GM18951 (cell line): ENCODE measurements around the gene ABLIM2.

Experiments
- POLR2A ChIP-seq: IDR thresholded peaks from 4 replicates; pipeline ENCODE4 v1.6.1; 2011; ENCODE audit warnings: mild to moderate bottlenecking; ENCODE audit not compliant: insufficient read length, insufficient read depth; ENCODE audit errors: extremely low read depth
- in situ Hi-C: fragments of 300-500 bp; cut with MboI; formaldehyde crosslinking; loops from one replicate; pipeline ENCODE4 v1.12.0; 2022; ENCODE audit warnings: low sequenced_read_pairs, mixed read lengths, inconsistent platforms; ENCODE audit not compliant: unreplicated experiment

Gene ABLIM2

GRCh38 chr4:8093587-8094274, 64.9 kb downstream of the ABLIM2 start:
- no peak for TF ChIP-seq POLR2A
- in situ Hi-C loops, result no loop called here

DNA sequence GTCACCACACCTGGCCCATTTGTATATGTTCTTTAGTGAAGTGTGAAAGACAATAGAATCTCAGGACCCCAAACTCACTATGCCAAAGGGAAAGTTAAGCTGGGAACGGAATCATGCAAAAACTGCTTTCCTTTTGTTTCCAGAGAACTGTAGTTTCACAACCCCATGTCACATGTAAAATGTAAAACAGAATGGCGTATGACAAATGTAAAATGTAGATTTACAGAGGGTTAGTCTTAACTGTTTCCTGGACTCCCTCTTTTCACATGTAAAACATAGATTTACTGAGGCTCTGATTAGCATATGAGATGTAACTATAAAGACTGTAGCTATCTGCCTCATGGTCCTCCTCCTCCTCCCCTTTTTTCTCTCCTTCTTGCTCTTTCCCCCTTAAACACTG, 66.3 kb downstream of the ABLIM2 start:
- TF ChIP-seq POLR2A, result no peak
- in situ Hi-C loops, result no loop called here

- TF ChIP-seq POLR2A, result no peak
- in situ Hi-C loops, result no loop called here
These were observed 67.8 kb downstream of the ABLIM2 start for GRCh38 chr4:8090744-8091301.

DNA sequence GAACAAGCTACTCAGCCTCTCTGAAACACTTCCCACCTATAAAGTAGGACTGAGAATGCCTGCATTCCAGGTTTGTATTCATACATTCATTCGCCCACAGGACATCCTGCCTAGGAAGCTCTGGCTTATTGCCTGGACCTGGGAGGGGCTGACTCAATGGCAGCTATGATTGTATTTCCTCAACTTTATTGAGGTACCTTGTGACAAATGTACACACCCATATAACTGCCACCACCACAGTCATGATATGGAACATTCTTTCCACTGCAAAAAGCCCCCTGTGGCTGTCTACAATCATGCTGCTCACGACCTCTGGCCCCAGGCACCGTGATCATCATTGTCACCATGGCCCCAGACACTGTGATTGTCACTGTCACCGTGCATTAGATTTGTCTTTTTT, 68.3 kb downstream of the ABLIM2 start:
- no peak for TF ChIP-seq POLR2A
- in situ Hi-C loops, result no loop called here

DNA sequence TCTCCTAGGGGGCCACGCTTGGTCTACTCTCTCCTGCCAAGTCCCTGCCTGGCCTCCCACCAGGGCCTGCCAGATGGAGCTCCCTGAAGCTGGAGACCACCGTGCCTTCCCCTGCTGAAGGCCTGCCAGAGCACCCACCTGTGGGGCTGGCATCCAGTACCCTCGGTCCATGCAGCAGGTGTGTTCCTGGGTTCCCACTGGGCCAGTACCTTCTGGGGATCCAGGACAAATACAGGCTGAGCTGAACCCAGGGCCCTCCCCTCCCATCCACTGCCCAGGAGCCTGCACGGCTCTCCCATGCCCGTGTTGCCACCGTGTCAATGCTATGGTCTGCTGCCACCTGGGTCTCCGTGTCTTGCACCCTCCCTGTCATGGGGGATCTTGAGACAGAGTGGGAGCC, 68.8 kb downstream of the ABLIM2 start:
- in situ Hi-C loops, result no loop called here
- no peak for TF ChIP-seq POLR2A

- TF ChIP-seq POLR2A, result no peak
- in situ Hi-C loops, result no loop called here
These were observed 69.6 kb downstream of the ABLIM2 start for GRCh38 chr4:8088966-8089491.

GRCh38 chr4:8087921-8088495, 70.6 kb downstream of the ABLIM2 start:
- in situ Hi-C loops, result no loop called here

GRCh38 chr4:8086783-8087445, 71.7 kb downstream of the ABLIM2 start:
- in situ Hi-C loops, result no loop called here

More at GRCh38 chr4:8087921-8088495, 70.6 kb downstream of the ABLIM2 start:
- no peak for TF ChIP-seq POLR2A

GRCh38 chr4:8085491-8086117, 73.0 kb downstream of the ABLIM2 start:
- in situ Hi-C loops, result no loop called here
- TF ChIP-seq POLR2A, result no peak

More at GRCh38 chr4:8086783-8087445, 71.7 kb downstream of the ABLIM2 start:
- TF ChIP-seq POLR2A, result no peak

DNA sequence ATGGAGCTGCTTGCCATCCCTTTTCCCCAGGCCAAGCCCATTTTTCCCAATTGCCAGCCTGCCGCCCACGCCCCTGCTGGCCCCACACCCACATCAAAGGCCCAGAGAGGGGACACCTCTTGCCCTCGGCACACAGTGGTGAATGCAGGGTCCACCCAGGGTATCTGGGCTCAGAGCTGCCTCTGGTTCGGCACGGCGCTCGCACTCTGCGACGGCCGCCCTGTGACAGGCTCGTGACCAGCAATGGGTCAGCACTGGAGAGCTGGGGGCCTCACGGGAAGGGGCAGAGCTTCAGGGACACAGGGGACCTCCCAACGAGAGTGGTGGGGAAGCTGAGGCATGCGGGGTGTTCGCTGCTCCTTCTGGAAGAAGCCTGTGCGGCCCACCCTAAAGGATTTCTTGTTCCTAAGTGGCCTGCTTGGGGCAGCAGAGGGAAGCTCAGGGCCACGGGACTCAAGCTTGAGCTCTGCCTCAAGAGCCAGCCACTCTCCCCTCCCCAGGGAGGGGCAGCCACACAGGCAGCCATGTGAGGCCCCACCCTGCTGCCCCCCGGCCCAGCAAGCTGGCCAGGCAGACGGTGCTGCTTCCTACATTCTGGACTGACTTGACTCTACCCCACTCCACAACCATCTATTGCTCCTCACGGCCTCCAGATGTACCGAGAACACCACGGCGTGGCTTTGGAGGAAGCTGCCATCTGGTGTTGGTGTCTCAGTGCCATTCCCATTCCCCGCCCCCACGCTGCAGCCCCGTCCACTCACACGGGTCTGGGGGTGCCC, 73.7 kb downstream of the ABLIM2 start:
- TF ChIP-seq POLR2A, result no peak
- in situ Hi-C loops, result no loop called here

GRCh38 chr4:8084031-8084660, 74.5 kb downstream of the ABLIM2 start:
- in situ Hi-C loops, result no loop called here
- no peak for TF ChIP-seq POLR2A
